NCI-H1417 (cell line): ENCODE measurements around the gene SERF2.
"Not testable (repeated sequence)": the region's sequence is repeated elsewhere in the genome, so short reads cannot be mapped to it uniquely, and the experiment has no call there.

Source experiments
- DNase-seq, 3 experiments: peaks; one replicate each; lab custom pipeline; 2025; lab: John Stamatoyannopoulos, UW

Gene SERF2

GRCh38 chr15:43793647-43794046, 1.5 kb downstream of the SERF2 start:
- DNase-seq, result peak in 1 of 3 experiments; percentile 2

- no peak for DNase-seq
Measured at GRCh38 chr15:43794269-43795037, 2.3 kb downstream of the SERF2 start.

GRCh38 chr15:43795197-43795596, 3.1 kb downstream of the SERF2 start:
- no peak for DNase-seq

GRCh38 chr15:43795997-43796396, 3.9 kb downstream of the SERF2 start:
- DNase-seq, result no peak

GRCh38 chr15:43796566-43796965, 4.4 kb downstream of the SERF2 start:
- no peak for DNase-seq

GRCh38 chr15:43799209-43799944, 7.3 kb downstream of the SERF2 start:
- peak; percentile 48 to 86 (median 75) for DNase-seq

GRCh38 chr15:43799945-43800285, 7.8 kb downstream of the SERF2 start, which contains the start of gene SERINC4:
Gene SERINC4 (minus strand): TSS chr15:43800220. CDS start chr15:43799986, 234 bp downstream.
- DNase-seq, result no peak

GRCh38 chr15:43800286-43801141, 8.4 kb downstream of the SERF2 start, which contains the start of gene HYPK:
Gene HYPK (plus strand): TSS chr15:43800599. CDS start chr15:43800623, 24 bp downstream.
- DNase-seq, result peak in 2 of 3 experiments; percentile 3 to 63

- DNase-seq, result not testable (repeated sequence)
Measured at GRCh38 chr15:43802676-43803075, 10.6 kb downstream of the SERF2 start.

- no peak for DNase-seq
Measured at GRCh38 chr15:43808435-43808950, 16.4 kb downstream of the SERF2 start.

- DNase-seq, result no peak
Measured at GRCh38 chr15:43808960-43809678, 17.0 kb downstream of the SERF2 start.

- not testable (repeated sequence) for DNase-seq
Measured at GRCh38 chr15:43815064-43815463, 22.9 kb downstream of the SERF2 start.

- no peak for DNase-seq
Measured at GRCh38 chr15:43821505-43821904, 29.4 kb downstream of the SERF2 start.

- peak; percentile 81 to 95 (median 92) for DNase-seq
Measured at GRCh38 chr15:43824302-43825246, 32.5 kb downstream of the SERF2 start, which contains the start of gene MFAP1. Gene MFAP1 (minus strand): TSS chr15:43824690. CDS start chr15:43824569, 121 bp downstream.

- not testable (repeated sequence) for DNase-seq
Measured at GRCh38 chr15:43825305-43825704, 33.2 kb downstream of the SERF2 start.

- no peak for DNase-seq
Measured at GRCh38 chr15:43826029-43826507, 33.9 kb downstream of the SERF2 start.

- peak; percentile 73 to 83 (median 79) for DNase-seq
Measured at GRCh38 chr15:43826508-43827341, 34.6 kb downstream of the SERF2 start, which contains the start of gene WDR76. Gene WDR76 (plus strand): TSS chr15:43827002. CDS start chr15:43827033, 31 bp downstream.

- peak in 1 of 3 experiments; percentile 12 for DNase-seq
Measured at GRCh38 chr15:43828061-43828657, 36.0 kb downstream of the SERF2 start.
